ENCODE measurements around the gene ZNF653.
"Not testable (repeated sequence)": the region's sequence is repeated elsewhere in the genome, so short reads cannot be mapped to it uniquely, and the experiment has no call there.

ZNF653 gene

DNA sequence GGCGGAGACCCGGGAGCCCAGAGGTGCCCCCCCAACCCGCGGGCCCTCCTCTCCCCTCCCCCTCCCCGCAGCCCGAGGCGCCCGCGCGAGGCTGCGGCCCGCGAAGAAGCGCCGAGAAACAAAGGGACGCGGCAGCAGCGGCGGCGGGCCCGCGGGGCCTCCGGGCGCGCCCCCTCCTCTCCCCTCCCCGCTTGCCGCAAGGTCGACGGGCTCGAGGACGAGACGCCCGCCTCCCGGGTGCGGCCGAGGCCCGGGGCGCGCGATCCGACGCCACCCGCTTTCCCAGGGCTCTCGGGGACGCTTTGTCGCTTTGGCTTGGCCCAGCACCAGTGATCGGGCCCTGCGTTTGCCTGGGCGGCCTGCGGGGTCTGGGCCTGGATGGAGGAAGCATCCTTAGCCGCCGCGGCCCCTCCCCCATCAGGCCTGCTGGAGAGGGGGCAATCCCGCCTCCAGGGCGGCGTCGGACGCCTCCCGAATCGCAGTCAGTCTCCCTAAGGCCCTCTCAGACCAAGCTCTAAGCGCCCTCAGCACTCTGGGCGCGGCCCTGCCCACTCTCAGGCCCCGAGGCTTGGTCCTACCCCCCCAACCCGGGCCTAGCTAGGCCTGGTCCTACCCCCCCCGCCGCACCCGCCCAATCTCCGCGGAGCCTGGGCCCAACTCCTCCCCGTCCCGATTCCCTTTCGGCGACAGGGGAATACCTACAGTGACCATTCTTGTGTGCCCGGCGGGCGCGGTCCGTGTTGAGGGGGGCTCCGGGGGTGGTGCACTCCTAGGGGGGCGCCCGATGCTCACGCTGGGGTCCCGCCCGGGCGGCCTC lies 25.5 kb downstream of the ZNF653 start:
- H3K4me3 ChIP-seq (ENCODE audit: low read depth, low read length) = peak overlapping the region; percentile 29; the same call in 1 of the 2 replicates
- H3K36me3 ChIP-seq (ENCODE audit: control insufficient read depth, insufficient read depth, low read length) = no peaks in the 10 kb centered on the region
- H3K9me3 ChIP-seq (ENCODE audit: control insufficient read depth, insufficient read depth, low read depth, low read length) = no peaks in the 10 kb centered on the region
- no peak overlapping the region for H3K9ac ChIP-seq (ENCODE audit: low read length)
- H3K4me1 ChIP-seq (ENCODE audit: control insufficient read depth, insufficient read depth, low read length) = peaks cover 4% of the 10 kb centered on the region; the same call in 1 of the 2 replicates
- peaks cover 46% of the 10 kb centered on the region for H3K27me3 ChIP-seq (ENCODE audit: control insufficient read depth, insufficient read depth, low read length)
- H3K27ac ChIP-seq (ENCODE audit: low read depth, low read length) = no peak overlapping the region

DNA sequence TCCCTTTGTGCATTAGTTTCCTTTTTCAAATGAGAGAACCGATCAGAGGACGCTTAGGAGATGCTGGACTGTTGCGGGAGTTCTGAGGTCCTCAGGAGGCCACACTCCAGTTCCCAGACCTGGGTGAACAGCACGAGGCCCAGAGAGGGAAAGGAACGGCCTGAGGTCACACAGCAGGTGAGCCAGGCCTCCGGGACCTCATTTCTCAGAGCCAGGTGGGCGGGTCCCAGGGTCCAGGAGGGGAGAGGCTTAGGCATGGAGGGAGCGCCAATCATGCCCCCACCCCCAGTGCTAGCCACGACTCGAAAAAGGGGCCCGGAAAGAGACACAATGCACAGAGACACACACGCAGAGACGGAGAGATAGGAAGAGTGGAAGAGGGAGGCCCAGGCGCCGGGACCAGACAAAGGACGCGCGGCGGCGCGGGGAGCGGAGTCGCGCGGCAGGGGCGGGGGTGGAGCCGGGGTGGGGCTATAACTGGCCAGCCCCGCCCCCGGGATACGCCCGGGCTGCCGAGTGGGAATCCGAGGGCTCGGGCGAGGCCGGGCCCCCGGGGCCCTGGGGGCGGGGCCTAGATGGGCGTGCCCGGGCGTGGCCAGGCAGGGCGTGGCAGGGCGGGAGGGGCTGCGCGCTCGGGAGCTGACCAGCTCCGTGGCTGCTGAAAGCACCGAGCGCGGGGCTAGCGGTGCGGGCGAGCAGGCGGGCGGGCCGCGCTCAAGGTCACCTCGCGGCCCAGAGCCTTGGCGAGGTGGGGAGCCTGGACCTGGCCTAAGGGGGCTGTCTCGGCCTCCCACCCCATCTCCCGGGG lies 26.3 kb downstream of the ZNF653 start:
- peaks cover 46% of the 10 kb centered on the region for H3K27me3 ChIP-seq (ENCODE audit: control insufficient read depth, insufficient read depth, low read length)
- no peaks in the 10 kb centered on the region for H3K36me3 ChIP-seq (ENCODE audit: control insufficient read depth, insufficient read depth, low read length)
- H3K4me1 ChIP-seq (ENCODE audit: control insufficient read depth, insufficient read depth, low read length) = peaks cover 4% of the 10 kb centered on the region; the same call in 1 of the 2 replicates
- no peaks in the 10 kb centered on the region for H3K9me3 ChIP-seq (ENCODE audit: control insufficient read depth, insufficient read depth, low read depth, low read length)
- H3K9ac ChIP-seq (ENCODE audit: low read length) = no peak overlapping the region
- peak overlapping the region; percentile 48 for H3K4me3 ChIP-seq (ENCODE audit: low read depth, low read length)
- H3K27ac ChIP-seq (ENCODE audit: low read depth, low read length) = no peak overlapping the region

DNA sequence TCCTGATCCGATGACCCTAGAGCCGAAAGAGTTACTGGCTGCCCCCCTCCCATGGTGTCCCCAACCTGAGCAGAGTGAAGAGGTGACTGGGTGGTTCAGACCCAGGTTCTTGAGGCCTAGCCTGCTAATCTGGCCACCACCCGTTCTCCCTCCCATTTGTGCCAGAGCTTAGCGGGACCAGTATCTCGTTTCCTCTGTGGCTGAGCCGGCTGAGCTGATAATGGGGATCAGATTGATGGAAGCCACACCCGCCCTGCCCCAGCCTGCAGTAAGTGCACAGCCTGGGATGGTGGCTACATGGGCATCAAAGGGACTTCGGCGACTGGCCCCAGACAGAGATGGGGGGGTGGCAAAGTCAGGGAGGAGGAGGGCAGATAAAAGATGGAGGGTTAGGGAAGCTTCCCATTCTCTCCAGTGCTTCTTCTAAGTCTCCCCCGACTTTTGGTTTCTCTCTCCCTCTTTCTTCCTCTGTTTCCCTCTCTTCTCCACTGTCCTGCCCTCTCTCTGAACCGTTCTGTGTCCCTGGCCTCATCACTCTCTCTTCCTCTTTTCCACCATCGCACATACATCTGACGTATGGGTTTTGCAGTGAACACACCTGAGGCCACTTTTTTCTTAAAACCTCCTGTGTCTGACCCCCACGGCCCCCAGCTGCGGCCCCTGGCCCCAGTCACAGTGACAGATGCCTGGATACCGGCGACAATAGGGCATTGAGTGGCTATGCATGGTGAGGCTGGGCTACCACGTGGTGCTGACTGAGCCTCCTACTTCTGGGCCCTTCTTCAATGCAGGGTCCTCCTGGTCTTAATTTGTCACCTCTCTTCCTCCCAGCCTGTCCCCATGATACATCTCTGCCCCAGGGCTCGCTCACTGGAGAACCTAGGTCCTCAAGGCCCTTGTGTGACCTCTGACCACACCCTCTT lies 27.2 kb downstream of the ZNF653 start:
- Histone ChIP-seq H3K4me1 (ENCODE audit: control insufficient read depth, insufficient read depth, low read length) (peaks cover 4% of the 10 kb centered on the region; the same call in 1 of the 2 replicates), H3K36me3 (ENCODE audit: control insufficient read depth, insufficient read depth, low read length) (no peaks in the 10 kb centered on the region), H3K4me3 (ENCODE audit: low read depth, low read length) (peak overlapping the region; percentile 48; the same call in 1 of the 2 replicates), H3K9ac (ENCODE audit: low read length) (no peak overlapping the region), H3K27me3 (ENCODE audit: control insufficient read depth, insufficient read depth, low read length) (peaks cover 46% of the 10 kb centered on the region), H3K9me3 (ENCODE audit: control insufficient read depth, insufficient read depth, low read depth, low read length) (no peaks in the 10 kb centered on the region), H3K27ac (ENCODE audit: low read depth, low read length) (no peak overlapping the region)

DNA sequence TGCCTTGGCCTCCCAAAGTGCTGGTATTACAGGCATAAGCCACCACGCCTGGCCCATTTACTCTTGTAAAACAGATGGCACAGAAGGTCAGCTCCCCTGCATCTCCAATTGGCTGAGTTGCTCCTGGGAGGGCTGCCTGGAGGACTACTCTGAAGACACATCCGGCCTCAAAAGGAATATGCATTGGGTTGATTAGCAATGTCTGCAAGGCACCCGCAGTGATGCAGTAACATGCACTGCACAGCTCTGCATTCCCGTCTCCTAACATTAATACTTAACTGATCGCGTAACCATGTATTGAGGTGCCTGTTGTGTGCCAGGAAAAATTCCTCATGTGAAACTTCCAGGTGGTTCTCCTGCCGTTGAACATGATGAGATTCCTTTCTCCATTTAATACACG lies 29.8 kb downstream of the ZNF653 start:
- H3K4me3 ChIP-seq (ENCODE audit: low read depth, low read length) = no peak overlapping the region
- no peak overlapping the region for H3K9ac ChIP-seq (ENCODE audit: low read length)
- H3K27ac ChIP-seq (ENCODE audit: low read depth, low read length) = no peak overlapping the region
- no peaks in the 10 kb centered on the region for H3K36me3 ChIP-seq (ENCODE audit: control insufficient read depth, insufficient read depth, low read length)
- H3K9me3 ChIP-seq (ENCODE audit: control insufficient read depth, insufficient read depth, low read depth, low read length) = no peaks in the 10 kb centered on the region
- H3K27me3 ChIP-seq (ENCODE audit: control insufficient read depth, insufficient read depth, low read length) = peaks cover 29% of the 10 kb centered on the region
- H3K4me1 ChIP-seq (ENCODE audit: control insufficient read depth, insufficient read depth, low read length) = no peaks in the 10 kb centered on the region

DNA sequence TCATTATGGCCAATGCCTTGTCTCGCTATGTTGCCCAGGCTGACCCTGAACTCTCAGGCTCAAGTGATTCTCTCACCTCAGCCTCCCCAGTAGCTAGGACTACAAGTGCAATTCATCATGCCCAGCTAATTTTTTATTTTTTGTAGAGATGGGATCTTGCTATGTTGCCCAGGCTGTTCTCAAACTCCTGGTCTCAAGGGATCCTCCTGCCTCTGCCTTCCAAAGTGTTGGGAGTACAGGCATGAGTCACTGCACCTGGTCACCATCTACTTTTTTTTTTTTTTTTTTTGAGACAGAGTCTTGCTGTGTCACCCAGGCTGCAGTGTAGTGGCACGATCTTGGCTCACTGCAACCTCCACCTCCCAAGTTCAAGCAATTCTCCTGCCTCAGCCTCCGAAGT lies 30.3 kb downstream of the ZNF653 start:
- H3K9ac ChIP-seq (ENCODE audit: low read length); H3K36me3 ChIP-seq (ENCODE audit: control insufficient read depth, insufficient read depth, low read length); H3K27ac ChIP-seq (ENCODE audit: low read depth, low read length); H3K4me3 ChIP-seq (ENCODE audit: low read depth, low read length); H3K4me1 ChIP-seq (ENCODE audit: control insufficient read depth, insufficient read depth, low read length); H3K9me3 ChIP-seq (ENCODE audit: control insufficient read depth, insufficient read depth, low read depth, low read length): not testable (repeated sequence)
- peaks cover 24% of the 10 kb centered on the region for H3K27me3 ChIP-seq (ENCODE audit: control insufficient read depth, insufficient read depth, low read length)

DNA sequence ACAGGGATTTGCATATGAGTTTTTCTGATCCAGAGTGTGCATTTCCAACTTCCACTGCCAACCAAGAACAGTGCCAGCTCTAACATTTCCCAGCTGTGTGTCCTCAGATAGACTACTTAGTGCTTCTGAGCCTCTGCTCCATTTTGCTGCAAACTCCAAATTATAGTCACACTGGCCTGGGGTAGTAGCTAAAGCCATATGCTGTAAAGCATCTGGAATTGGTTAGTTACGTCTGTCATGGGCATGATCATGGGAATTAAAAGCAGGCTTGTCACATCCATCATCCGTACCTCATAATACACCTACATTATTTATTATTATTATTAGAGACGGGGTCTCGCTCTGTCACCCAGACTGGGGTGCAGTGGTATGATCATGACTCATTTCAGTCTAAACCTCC lies 31.9 kb downstream of the ZNF653 start:
- Histone ChIP-seq H3K4me3 (ENCODE audit: low read depth, low read length) (no peak overlapping the region), H3K27ac (ENCODE audit: low read depth, low read length) (no peak overlapping the region), H3K27me3 (ENCODE audit: control insufficient read depth, insufficient read depth, low read length) (peaks cover 10% of the 10 kb centered on the region), H3K9ac (ENCODE audit: low read length) (no peak overlapping the region), H3K4me1 (ENCODE audit: control insufficient read depth, insufficient read depth, low read length) (no peaks in the 10 kb centered on the region), H3K36me3 (ENCODE audit: control insufficient read depth, insufficient read depth, low read length) (no peaks in the 10 kb centered on the region), H3K9me3 (ENCODE audit: control insufficient read depth, insufficient read depth, low read depth, low read length) (no peaks in the 10 kb centered on the region)

DNA sequence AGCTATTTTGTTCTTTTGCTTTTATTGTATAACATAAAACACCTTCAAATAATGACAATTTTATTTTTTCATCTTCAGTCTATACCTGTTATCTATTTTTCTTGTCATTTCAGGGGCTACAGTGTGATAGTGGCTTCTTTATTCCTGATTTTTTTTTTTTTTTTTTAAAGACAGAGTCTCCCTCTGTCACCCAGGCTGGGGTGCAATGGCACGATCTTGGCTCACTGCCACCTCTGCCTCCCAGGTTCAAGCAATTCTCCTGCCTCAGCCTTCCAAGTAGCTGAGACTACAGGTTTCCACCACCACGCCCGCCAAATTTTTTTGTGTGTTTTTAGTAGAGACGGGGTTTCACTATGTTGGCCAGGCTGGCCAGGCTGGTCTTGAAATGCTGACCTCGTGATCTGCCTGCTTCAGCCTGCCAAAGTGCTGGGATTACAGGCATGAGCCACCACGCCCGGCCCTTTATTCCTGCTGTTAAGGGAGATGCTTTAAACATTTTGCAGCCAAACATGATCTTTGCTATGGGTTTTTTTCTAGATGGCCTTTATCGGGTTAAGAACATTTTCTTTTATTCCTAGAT lies 37.3 kb downstream of the ZNF653 start:
- not testable (repeated sequence) for H3K4me1 ChIP-seq (ENCODE audit: control insufficient read depth, insufficient read depth, low read length); H3K9me3 ChIP-seq (ENCODE audit: control insufficient read depth, insufficient read depth, low read depth, low read length); H3K4me3 ChIP-seq (ENCODE audit: low read depth, low read length); H3K27me3 ChIP-seq (ENCODE audit: control insufficient read depth, insufficient read depth, low read length); H3K9ac ChIP-seq (ENCODE audit: low read length); H3K27ac ChIP-seq (ENCODE audit: low read depth, low read length); H3K36me3 ChIP-seq (ENCODE audit: control insufficient read depth, insufficient read depth, low read length)

DNA sequence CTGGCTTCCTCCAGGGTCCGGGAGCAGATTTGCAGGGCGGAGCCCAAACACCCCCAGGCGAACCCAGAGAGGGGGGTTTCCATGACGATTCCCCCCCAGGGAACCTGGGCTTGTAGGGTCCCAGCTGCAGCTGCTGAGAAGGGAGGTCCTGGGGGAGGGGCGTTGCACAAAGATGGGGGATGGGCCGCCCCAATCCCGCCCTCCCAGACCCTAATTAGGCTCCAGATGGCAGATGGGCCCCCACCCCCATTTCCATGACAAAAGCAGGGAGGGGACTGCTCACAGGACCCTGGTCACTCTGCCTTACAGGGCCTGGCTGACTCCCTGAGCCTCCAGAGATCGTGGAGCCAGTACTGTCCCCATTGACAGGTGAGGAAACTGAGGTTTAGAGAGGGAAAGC lies 40.0 kb downstream of the ZNF653 start:
- Histone ChIP-seq H3K9ac (ENCODE audit: low read length) (no peak overlapping the region), H3K9me3 (ENCODE audit: control insufficient read depth, insufficient read depth, low read depth, low read length) (no peaks in the 10 kb centered on the region), H3K27me3 (ENCODE audit: control insufficient read depth, insufficient read depth, low read length) (no peaks in the 10 kb centered on the region), H3K36me3 (ENCODE audit: control insufficient read depth, insufficient read depth, low read length) (no peaks in the 10 kb centered on the region), H3K27ac (ENCODE audit: low read depth, low read length) (no peak overlapping the region), H3K4me1 (ENCODE audit: control insufficient read depth, insufficient read depth, low read length) (peaks cover 8% of the 10 kb centered on the region), H3K4me3 (ENCODE audit: low read depth, low read length) (no peak overlapping the region)

DNA sequence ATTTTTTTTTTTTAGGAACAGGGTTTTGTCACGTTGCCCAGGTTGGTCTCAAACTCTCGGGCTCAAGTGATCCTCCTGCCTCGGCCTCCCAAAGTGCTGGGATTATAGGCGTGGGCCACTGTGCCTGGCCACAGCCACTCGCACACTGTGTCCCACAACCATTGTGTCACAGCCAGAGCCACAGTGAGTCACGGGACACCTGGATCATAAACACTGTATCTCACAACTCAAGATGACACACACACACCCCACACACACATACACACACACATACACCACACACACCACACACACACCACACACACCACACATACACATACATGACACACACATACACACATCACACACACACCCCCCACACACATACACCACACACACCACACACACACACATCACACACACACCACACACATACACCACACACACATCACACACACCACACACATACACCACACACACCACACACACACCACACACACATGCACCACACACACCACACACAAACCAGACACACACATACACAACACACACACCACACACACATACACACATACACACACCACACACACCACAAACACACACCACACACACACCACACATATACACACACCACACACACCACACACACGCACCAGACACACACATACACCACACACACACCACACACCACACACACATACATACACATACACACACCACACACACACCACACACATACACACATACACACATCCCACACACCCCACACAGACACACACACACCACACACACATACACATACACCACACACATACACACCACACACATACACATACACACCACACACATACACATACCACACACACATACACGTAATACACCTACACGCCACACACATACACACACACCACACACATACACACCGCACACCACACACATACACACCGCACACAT lies 41.0 kb downstream of the ZNF653 start:
- Histone ChIP-seq H3K27me3 (ENCODE audit: control insufficient read depth, insufficient read depth, low read length) (no peaks in the 10 kb centered on the region), H3K9me3 (ENCODE audit: control insufficient read depth, insufficient read depth, low read depth, low read length) (no peaks in the 10 kb centered on the region), H3K36me3 (ENCODE audit: control insufficient read depth, insufficient read depth, low read length) (no peaks in the 10 kb centered on the region), H3K4me3 (ENCODE audit: low read depth, low read length) (no peak overlapping the region), H3K9ac (ENCODE audit: low read length) (no peak overlapping the region), H3K4me1 (ENCODE audit: control insufficient read depth, insufficient read depth, low read length) (peaks cover 8% of the 10 kb centered on the region), H3K27ac (ENCODE audit: low read depth, low read length) (no peak overlapping the region)

DNA sequence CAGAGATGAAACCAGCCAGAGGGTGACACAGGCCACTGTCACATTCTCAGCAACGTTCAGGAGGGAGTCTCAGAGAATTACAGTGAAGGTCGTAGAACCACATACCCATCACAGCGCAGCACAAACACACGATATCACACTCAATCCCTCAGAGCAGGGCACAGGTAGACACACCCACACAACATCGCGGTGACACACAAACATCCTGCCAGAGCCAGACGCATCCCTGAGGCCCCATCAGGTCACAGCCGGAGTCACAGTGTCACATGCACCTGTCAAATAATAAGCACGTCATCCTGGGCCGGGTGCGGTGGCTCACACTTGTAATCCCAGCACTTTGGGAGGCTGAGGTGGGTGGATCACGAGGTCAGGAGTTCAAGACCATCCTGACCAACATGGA lies 42.2 kb downstream of the ZNF653 start:
- no peak overlapping the region for H3K4me3 ChIP-seq (ENCODE audit: low read depth, low read length)
- no peaks in the 10 kb centered on the region for H3K27me3 ChIP-seq (ENCODE audit: control insufficient read depth, insufficient read depth, low read length)
- no peaks in the 10 kb centered on the region for H3K9me3 ChIP-seq (ENCODE audit: control insufficient read depth, insufficient read depth, low read depth, low read length)
- no peak overlapping the region for H3K9ac ChIP-seq (ENCODE audit: low read length)
- peaks cover 8% of the 10 kb centered on the region for H3K4me1 ChIP-seq (ENCODE audit: control insufficient read depth, insufficient read depth, low read length)
- no peaks in the 10 kb centered on the region for H3K36me3 ChIP-seq (ENCODE audit: control insufficient read depth, insufficient read depth, low read length)
- no peak overlapping the region for H3K27ac ChIP-seq (ENCODE audit: low read depth, low read length)

All from HUES6 (cell line).